DOHH2 (cell line): ENCODE data around the gene NIFK.
A peak's percentile ranks its signal among the peaks of the same experiment; 100 is the strongest.
"Not testable (repeated sequence)": the region's sequence is repeated elsewhere in the genome, so short reads cannot be mapped to it uniquely, and the experiment has no call there.

ENCODE experiments used
- H3F3A ChIP-seq: fragments of 200-600 bp; sonication (generic), shearing (Covaris generic); 2 replicates; pipeline ENCODE4 v1.6.0; 2016; ENCODE audit warnings: antibody characterized with exemption, mild to moderate bottlenecking; ENCODE audit not compliant: control insufficient read depth, insufficient read depth
- H3K27ac ChIP-seq: fragments of 200-600 bp; sonication (generic); 2 replicates; pipeline ENCODE4 v1.5.1; 2014; ENCODE audit warnings: low read depth, mild to moderate bottlenecking, low read length, moderate library complexity
- H3K27me3 ChIP-seq: fragments of 200-600 bp; sonication (generic); 2 replicates; pipeline ENCODE4 v1.6.1; 2014; ENCODE audit warnings: mild to moderate bottlenecking, low read length, mixed read lengths; ENCODE audit not compliant: control insufficient read depth
- H3K36me3 ChIP-seq: fragments of 200-600 bp; sonication (generic); 2 replicates; pipeline ENCODE4 v1.6.1; 2014; ENCODE audit warnings: mild to moderate bottlenecking, low read length, moderate library complexity, mixed read lengths; ENCODE audit not compliant: control insufficient read depth
- H3K4me1 ChIP-seq: fragments of 200-600 bp; sonication (generic); 2 replicates; pipeline ENCODE4 v1.6.1; 2014; ENCODE audit warnings: mild to moderate bottlenecking, low read length, mixed read lengths; ENCODE audit not compliant: control insufficient read depth
- H3K4me2 ChIP-seq: fragments of 200-600 bp; sonication (generic); 2 replicates; pipeline ENCODE4 v1.6.0; 2014; ENCODE audit warnings: mild to moderate bottlenecking, low read length, moderate library complexity
- H3K4me3 ChIP-seq: fragments of 200-600 bp; sonication (generic); 2 replicates; pipeline ENCODE4 v1.5.1; 2014; ENCODE audit warnings: mild to moderate bottlenecking, low read length, mixed read lengths
- H3K79me2 ChIP-seq: fragments of 200-600 bp; sonication (generic); 2 replicates; pipeline ENCODE4 v1.6.1; 2014; ENCODE audit warnings: mild to moderate bottlenecking, low read length, mixed read lengths; ENCODE audit not compliant: control insufficient read depth
- H3K9me2 ChIP-seq: fragments of 200-600 bp; sonication (generic); replicated peaks from 2 replicates; pipeline ENCODE4 v1.6.1; 2014; ENCODE audit warnings: mild to moderate bottlenecking, low read length, mixed read lengths; ENCODE audit not compliant: control insufficient read depth
- H3K9me3 ChIP-seq: fragments of 200-600 bp; sonication (generic); 2 replicates; pipeline ENCODE4 v1.6.1; 2014; ENCODE audit warnings: antibody characterized with exemption, low read length, mixed read lengths; ENCODE audit not compliant: control insufficient read depth, insufficient read depth
- H4K20me1 ChIP-seq: fragments of 200-600 bp; sonication (generic); 2 replicates; pipeline ENCODE4 v1.6.0; 2014; ENCODE audit warnings: low read depth, mild to moderate bottlenecking, antibody characterized with exemption, low read length, moderate library complexity; ENCODE audit not compliant: control insufficient read depth, insufficient read depth
- CTCF ChIP-seq: fragments of 200-600 bp; sonication (generic); IDR thresholded peaks from one replicate; pipeline ENCODE4 v1.5.1; 2014; ENCODE audit warnings: antibody characterized with exemption, mild to moderate bottlenecking, low read depth, low read length; ENCODE audit not compliant: poor library complexity, severe bottlenecking
- EZH2phosphoT487 ChIP-seq: fragments of 200-600 bp; sonication (generic); IDR thresholded peaks from 2 replicates; pipeline ENCODE4 v1.6.1; 2017; ENCODE audit warnings: borderline replicate concordance, mild to moderate bottlenecking, antibody characterized with exemption, low read length, moderate library complexity, mixed read lengths

NIFK gene

DNA sequence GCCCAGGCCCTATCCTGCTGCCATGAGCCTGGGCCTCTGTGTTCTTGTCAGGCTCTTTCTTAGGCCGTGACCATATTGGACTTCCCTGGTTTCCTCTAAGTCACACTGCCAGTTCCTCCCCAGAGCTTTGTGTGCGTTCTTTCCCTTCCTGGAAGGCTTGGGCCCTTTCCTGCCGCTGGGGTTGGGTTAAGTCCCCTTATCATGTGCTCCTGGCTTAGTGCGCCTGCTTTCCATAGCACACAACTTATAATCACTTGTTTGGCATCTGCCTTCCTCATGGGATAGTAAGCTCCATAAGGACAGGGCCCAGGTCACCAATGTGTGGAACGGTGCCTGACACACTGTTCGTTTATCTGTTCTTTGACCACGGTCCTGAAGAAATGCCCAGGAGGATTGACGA, 31.3 kb downstream of the NIFK start:
- no peaks in the 10 kb centered on the region for H3K4me1 ChIP-seq
- no peaks in the 10 kb centered on the region for H3K9me2 ChIP-seq
- H4K20me1 ChIP-seq, result no peaks in the 10 kb centered on the region
- TF ChIP-seq CTCF (no peak), EZH2phosphoT487 (no peak)
- no peaks in the 10 kb centered on the region for H3K9me3 ChIP-seq
- no peaks in the 10 kb centered on the region for H3K27me3 ChIP-seq
- H3K79me2 ChIP-seq, result no peaks in the 10 kb centered on the region
- H3K36me3 ChIP-seq, result no peaks in the 10 kb centered on the region
- H3F3A ChIP-seq, result no peaks in the 10 kb centered on the region
- H3K4me3 ChIP-seq, result no peak overlapping the region
- no peak overlapping the region for H3K27ac ChIP-seq
- H3K4me2 ChIP-seq, result no peak overlapping the region

GRCh38 chr2:121701761-121702160, 34.9 kb downstream of the NIFK start:
- H3F3A ChIP-seq, H3K4me2 ChIP-seq, H3K79me2 ChIP-seq, H3K4me1 ChIP-seq, H3K4me3 ChIP-seq, H4K20me1 ChIP-seq, H3K27ac ChIP-seq, H3K36me3 ChIP-seq, H3K9me2 ChIP-seq, H3K9me3 ChIP-seq, H3K27me3 ChIP-seq: not testable (repeated sequence)

DNA sequence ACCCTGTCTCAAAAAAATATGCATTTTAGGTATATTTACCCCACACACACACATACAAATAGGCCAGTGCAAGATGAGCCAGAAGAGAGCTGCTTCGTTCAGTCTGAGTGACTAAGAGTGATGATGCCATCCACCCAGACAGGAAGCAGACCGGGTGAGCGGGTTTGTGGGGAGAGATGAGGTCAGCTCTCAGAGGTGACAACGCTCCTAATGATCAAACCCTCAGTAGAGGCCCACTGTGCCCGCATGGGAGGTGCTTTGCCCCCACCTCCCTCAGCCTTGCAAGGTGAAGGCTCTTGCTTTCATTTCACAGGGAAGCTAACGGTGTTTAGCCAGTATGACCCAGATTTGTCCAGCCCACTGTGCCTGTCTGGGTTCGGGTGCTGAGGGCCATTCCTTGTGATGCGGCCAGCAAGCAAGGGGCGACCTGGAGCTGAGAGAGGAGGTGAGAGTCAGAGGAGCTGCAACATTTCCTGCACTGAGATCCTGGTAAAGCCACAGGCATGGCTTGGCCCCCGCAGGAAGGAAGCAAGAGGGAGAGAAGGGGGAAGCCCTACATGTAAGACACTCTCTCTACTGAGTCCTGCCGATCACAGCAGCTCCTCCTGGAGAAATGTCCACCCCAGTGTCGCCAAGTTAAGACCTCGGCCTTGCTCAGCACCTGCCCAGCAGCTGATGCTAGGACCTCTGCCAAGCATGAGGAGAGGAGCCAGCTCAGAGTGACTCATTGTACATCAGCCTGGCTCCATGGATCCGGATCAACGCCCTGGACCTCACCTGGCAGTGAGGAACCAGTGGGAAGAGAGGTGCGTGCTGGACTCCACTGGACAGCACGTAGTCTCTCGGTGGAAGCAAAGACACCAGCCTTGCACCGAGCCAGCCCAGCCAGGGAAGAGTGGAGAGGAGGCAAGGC, 37.0 kb downstream of the NIFK start:
- Histone ChIP-seq H3F3A (no peaks in the 10 kb centered on the region), H3K4me1 (peaks cover 7% of the 10 kb centered on the region), H3K79me2 (no peaks in the 10 kb centered on the region), H3K27ac (no peak overlapping the region), H3K9me2 (no peaks in the 10 kb centered on the region), H4K20me1 (no peaks in the 10 kb centered on the region), H3K9me3 (no peaks in the 10 kb centered on the region), H3K4me2 (peak overlapping the region; percentile 36), H3K36me3 (no peaks in the 10 kb centered on the region), H3K4me3 (no peak overlapping the region), H3K27me3 (no peaks in the 10 kb centered on the region)
- TF ChIP-seq CTCF (no peak), EZH2phosphoT487 (no peak)

- Histone ChIP-seq H3K4me2 (no peak overlapping the region), H3K4me3 (no peak overlapping the region), H3K9me2 (no peaks in the 10 kb centered on the region), H3K79me2 (no peaks in the 10 kb centered on the region), H3K27ac (no peak overlapping the region), H3K9me3 (no peaks in the 10 kb centered on the region), H3K27me3 (no peaks in the 10 kb centered on the region), H3K4me1 (peaks cover 7% of the 10 kb centered on the region), H3K36me3 (no peaks in the 10 kb centered on the region), H4K20me1 (no peaks in the 10 kb centered on the region), H3F3A (no peaks in the 10 kb centered on the region)
- TF ChIP-seq CTCF, result no peak
- TF ChIP-seq EZH2phosphoT487, result no peak
Observed at GRCh38 chr2:121698318-121698930, 38.3 kb downstream of the NIFK start.
